HG03039 (cell line): Measurements from ENCODE around the gene OFD1.

Source experiments
- ATAC-seq: cut with Tn5 transposase; IDR thresholded peaks from one replicate; pipeline ENCODE4 v1.9.1; 2021; ENCODE audit warnings: mild to moderate bottlenecking, moderate library complexity; ENCODE audit not compliant: unreplicated experiment

The OFD1 gene

DNA sequence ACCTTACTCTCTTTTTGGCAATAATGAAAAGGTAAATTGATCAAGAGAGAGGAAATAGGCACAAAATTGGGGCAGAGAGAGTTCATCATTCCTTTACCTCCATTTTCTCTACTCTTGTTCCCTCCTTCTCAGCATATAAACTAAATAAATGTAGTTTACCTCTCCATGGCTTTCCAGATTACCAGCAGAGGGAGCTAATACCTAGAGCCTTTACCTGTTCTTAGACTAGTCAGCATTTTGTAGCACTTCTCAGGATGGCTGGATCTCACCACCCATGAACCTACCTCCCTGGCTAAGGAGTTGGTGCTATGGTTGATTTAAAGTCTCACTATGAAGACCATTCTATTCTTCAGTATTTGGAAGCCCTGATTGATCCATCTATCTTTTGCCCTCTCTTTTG, 15.7 kb downstream of the OFD1 start:
- ATAC-seq, result no peak

- ATAC-seq, result no peak
These were observed 16.3 kb downstream of the OFD1 start for GRCh38 chrX:13750812-13751211.

DNA sequence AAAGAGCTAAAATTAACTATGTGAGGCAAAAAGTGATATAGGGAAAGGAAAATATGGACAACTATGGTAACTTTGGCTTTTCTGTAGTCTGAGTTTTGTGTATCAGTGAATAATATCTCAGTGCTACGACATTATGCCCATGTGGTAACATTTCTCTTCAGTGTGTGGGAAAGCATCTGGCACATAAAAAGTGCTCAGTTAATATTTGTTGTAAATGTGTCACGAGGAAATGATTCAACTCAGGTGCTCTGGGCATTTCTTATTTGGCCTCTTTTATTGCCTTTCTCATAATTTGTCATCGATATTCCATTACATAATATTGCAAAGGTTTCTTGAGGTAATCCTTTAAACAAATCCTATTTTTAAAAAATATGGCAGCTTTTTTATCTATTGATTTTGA, 17.6 kb downstream of the OFD1 start:
- ATAC-seq, result no peak

GRCh38 chrX:13752646-13753045, 18.1 kb downstream of the OFD1 start:
- ATAC-seq, result peak; percentile 59

GRCh38 chrX:13754765-13755164, 20.2 kb downstream of the OFD1 start:
- no peak for ATAC-seq

GRCh38 chrX:13755254-13755653, 20.7 kb downstream of the OFD1 start:
- no peak for ATAC-seq

DNA sequence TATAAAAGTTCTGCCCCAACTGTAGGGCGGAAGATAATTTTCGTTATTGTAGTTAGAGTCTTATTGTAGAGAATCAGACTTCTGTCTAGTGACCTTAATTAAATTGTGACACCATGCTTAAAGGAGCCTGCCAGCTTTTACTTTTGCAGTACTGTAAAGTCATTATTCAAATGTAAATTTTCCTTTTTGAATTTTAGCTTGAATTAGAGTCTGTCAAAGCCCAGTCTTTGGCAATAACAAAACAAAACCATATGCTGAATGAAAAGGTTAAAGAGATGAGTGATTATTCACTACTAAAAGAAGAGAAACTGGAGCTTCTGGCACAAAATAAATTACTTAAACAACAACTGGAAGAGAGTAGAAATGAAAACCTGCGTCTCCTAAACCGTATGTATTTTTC, 21.8 kb downstream of the OFD1 start:
- no peak for ATAC-seq

- ATAC-seq, result no peak
These were observed 24.7 kb downstream of the OFD1 start for GRCh38 chrX:13759152-13759718.

DNA sequence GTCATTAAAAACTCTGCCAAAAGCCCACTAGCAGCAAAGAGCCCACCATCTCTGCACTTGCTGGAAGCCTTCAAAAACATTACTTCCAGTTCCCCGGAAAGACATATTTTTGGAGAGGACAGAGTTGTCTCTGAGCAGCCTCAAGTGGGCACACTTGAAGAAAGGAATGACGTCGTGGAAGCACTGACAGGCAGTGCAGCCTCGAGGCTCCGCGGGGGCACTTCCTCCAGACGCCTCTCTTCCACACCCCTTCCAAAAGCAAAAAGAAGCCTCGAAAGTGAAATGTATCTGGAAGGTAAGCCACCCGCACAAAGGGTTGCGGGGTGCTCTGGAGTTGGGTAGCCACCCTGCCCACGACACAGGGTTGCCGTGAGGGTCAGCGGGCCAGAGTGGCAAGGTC, 25.9 kb downstream of the OFD1 start:
- no peak for ATAC-seq

DNA sequence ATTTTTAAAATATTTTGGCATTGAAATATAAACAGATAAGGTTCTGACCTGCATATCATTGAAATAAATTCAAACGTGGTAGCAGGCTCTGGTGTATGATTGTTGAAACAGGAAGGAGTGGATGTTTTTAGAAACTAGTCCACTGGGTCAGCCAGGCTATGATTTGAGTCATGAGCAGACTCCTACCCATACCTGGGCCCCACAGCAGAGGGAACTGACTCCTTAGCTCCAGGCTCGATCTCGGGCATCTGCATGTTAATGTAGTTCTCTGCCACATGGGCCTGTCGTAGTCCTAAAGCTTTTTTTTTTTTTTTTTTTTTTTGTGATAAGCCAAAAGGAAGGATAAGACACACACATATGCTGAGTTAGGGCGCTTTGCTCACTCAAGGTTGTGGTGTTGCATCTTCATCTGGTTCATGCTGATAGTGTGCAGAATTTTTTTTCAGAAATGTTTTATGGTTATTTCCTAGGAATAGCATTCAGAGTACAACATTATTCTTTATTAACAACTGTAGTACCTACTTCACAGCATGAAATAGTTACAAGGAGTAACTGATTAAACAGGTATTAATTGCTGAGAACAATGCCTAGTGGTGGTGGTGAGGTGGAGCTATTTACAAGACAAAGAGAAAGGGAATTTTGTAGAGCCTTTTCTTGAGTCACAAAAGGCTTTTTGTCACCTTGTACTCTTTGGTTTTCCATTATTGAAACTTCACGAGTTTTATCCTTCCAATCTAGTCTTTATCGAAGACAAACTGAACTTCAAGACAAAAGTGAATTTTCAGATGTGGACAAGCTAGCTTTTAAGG, 27.3 kb downstream of the OFD1 start:
- no peak for ATAC-seq

GRCh38 chrX:13763489-13763888, 28.9 kb downstream of the OFD1 start:
- no peak for ATAC-seq

DNA sequence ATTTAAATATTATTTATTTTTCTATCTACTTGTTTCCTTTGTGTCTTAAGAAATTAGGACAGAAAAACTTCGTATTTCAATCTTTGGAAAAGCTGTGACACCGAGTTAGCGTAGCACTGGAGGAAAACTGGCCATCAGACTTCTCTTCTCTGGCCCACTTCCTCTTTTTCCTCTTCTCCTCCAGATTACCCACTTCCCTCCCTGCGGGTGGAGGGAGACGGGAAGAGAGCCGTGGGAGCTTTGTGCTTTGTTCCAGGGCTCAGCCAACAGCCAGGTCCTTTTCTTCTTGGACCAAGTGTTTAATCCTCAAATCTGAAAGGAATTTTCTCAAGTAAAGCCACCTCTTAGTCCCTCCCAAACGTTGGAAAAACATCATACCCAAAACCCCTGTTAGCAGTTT, 29.7 kb downstream of the OFD1 start:
- ATAC-seq, result no peak

- no peak for ATAC-seq
These were observed 30.2 kb downstream of the OFD1 start for GRCh38 chrX:13764765-13765164.

DNA sequence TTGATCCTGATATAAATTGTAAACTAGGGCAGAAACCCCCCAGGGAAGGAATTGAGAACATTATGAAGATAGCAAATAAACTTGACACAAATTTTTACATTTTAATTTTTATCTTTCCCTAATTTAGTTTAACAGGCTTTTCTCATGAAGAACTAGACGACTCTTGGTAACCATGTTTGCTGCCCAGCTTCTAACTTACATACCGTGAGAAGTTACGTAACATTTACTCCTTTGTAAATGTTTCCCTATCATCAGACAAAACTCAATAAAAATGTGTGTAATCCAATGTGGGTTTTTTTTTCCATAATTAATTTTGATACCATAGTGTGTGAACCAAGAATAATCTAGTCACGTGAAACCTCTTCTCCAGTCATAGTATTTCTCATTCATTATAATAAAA, 34.4 kb downstream of the OFD1 start:
- no peak for ATAC-seq

- no peak for ATAC-seq
These were observed 35.5 kb downstream of the OFD1 start for GRCh38 chrX:13770013-13770535.

- ATAC-seq, result no peak
These were observed 40.1 kb downstream of the OFD1 start for GRCh38 chrX:13774696-13775095.

DNA sequence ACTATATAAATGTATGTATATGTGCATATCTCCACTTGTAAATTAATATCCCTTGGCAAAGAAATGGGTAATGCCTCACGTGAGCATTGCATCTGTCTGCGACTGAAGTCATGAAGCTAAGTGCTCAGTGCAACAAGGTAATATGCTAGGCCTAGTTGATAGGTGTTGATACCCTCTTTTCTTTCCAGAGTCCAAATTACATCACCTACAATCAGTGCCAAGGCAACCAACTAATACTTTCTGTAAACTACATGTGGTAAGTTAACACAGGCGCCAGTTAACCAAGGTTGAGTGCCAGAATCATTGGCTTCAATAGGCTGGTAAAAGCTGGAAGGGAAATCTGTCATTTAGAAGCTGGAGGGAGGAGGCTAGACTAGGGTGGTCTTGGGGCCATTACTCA, 41.3 kb downstream of the OFD1 start:
- ATAC-seq, result no peak

DNA sequence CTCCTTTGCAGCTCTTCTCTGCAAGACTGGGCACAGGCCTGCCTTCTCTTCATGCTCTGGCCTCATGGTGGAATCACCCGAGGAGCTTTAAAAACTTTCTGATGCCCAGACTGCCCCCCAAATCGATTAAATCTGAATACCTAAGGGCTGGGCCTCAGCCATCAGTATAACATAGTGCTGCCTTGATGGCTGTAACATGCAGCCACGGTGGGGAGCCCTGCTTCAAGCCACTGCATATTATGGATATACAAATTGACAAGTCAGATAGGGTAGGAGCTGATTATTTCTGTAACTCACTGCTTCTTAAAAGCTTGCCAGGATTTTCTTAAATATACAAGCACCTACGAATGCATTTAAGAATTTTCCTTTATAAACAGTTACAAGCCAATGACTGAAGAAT, 41.8 kb downstream of the OFD1 start:
- ATAC-seq, result no peak

DNA sequence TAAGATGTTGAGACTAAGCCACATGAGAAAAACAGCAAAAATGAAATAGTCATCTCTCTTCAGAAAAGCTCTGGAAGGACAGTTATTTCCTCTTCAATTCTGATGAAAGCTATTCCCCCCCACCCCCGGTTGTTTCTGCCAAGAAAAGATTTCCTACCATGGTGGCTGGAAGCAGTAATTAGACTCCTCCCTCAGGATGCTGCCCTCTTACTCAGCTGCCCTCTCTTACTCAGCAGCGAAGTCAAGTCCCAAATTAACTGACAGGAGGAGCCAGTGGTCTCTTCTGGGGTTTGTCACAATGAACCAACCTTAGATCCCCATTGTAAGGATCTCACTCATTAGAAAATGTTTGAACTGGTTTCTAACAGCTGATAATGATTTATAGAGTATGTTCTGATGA, 44.4 kb downstream of the OFD1 start:
- ATAC-seq, result no peak

DNA sequence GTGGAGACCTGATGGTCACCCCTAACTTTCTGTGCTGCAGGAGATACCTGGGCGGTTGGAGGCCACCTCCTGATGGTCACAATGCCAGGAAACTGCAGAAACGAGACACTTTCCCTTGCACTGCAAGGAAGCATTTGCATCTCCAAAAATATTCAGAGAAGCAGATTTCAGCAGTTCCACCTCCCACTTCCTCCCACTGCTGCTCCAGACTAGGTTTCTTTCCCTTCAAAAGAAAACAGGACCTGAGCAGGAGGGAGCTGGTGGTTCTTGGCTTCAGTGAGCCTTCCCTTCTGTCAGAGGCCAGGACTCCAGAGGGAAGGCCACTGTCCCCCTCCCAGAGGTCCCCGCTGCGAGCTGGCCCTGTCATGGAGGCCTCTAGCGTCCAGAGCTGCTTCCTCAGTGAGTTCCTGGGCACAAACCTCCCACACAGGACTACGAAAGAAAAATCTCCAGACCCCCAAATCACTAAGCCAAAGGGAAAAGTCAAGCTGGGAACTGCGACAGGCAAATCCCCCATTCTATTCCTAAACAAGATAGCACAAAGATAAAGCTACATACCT, 46.4 kb downstream of the OFD1 start:
- no peak for ATAC-seq

DNA sequence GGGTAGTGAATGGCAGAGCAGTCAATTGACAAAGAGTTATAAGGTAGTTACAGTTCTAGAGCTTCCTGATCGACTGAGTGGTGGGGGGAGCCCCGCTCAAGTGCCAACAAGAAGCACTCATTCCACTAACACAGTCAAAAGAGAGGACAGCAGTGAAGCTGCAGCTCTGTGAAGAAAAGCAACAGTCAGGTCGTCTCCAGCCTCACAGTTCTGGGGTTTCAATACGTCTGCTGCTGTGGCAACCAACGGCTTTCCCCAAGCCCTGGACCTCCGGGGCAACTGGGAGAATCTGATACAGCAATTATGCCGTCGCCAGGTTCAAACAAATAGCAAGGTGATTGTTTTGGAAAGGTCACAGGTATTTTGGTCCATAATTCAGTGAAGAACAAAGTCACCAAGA, 51.5 kb downstream of the OFD1 start:
- no peak for ATAC-seq
